Endothelial cell of umbilical vein (primary cell): ENCODE measurements around the gene MAP10.

ENCODE experiments used
- CTCF ChIP-seq, 2 donors: IDR thresholded peaks; 1 replicate in 1 of 2; 2 replicates in 1 of 2; pipeline ENCODE4 v1.5.1; 2011; ENCODE audit warnings: low read length in 2 of 2, mild to moderate bottlenecking in 2 of 2, moderate library complexity in 2 of 2, control low read depth in 1 of 2, inconsistent platforms in 1 of 2, low read depth in 1 of 2; ENCODE audit not compliant: insufficient read depth in 1 of 2; ENCODE audit errors: extremely low read depth in 1 of 2
- MAX ChIP-seq: IDR thresholded peaks from 2 replicates; pipeline ENCODE4 v1.6.1; 2011; ENCODE audit not compliant: insufficient read depth, insufficient read length
- POLR2A ChIP-seq: IDR thresholded peaks from 2 replicates; pipeline ENCODE4 v1.6.1; 2012; ENCODE audit warnings: low read depth, mild to moderate bottlenecking, control low read depth, low read length

GRCh38 chr1:232812560-232812959 is 7.3 kb downstream of the MAP10 start:
- TF ChIP-seq POLR2A (no peak), MAX (no peak), CTCF (IDR thresholded peaks at IDR 0.05; ENCODE audit: extremely low read depth in 1 of 2, insufficient read depth in 1 of 2, low read depth in 1 of 2, low read length in 2 of 2) (no peak)
